Endodermal cell (in vitro differentiated cells): ENCODE data around the gene MAS1. TPM values are rescaled to one million over a fixed set of nuclear protein-coding genes. Genes with fewer than 3 reads are reported as not detected.

Source experiments
- DNase-seq: peaks from one replicate; pipeline ENCODE4 v3.0.0-alpha.2; 2017
- H3K27ac ChIP-seq: 2 replicates; pipeline ENCODE4 v1.5.1; 2013; ENCODE audit warnings: mild to moderate bottlenecking, low read depth, low read length, moderate library complexity
- H3K27me3 ChIP-seq: 2 replicates; pipeline ENCODE4 v1.6.1; 2013; ENCODE audit warnings: mild to moderate bottlenecking, low read length, moderate library complexity; ENCODE audit not compliant: insufficient read depth, control insufficient read depth, poor library complexity, severe bottlenecking
- H3K36me3 ChIP-seq: 2 replicates; pipeline ENCODE4 v1.7.0; 2013; ENCODE audit warnings: mild to moderate bottlenecking, low read length, moderate library complexity; ENCODE audit not compliant: control insufficient read depth, insufficient read depth
- H3K4me1 ChIP-seq: one replicate; pipeline ENCODE4 v1.7.0; 2013; ENCODE audit warnings: low read length; ENCODE audit not compliant: control insufficient read depth, insufficient read depth
- H3K4me3 ChIP-seq: 2 replicates; pipeline ENCODE4 v1.5.1; 2013; ENCODE audit warnings: mild to moderate bottlenecking, low read length, moderate library complexity
- H3K9ac ChIP-seq: 2 replicates; pipeline ENCODE4 v1.6.1; 2013; ENCODE audit warnings: mild to moderate bottlenecking, low read length, moderate library complexity; ENCODE audit not compliant: poor library complexity, severe bottlenecking; ENCODE audit errors: extremely low read depth
- H3K9me3 ChIP-seq: 2 replicates; pipeline ENCODE4 v1.6.1; 2013; ENCODE audit warnings: mild to moderate bottlenecking, low read length, moderate library complexity; ENCODE audit not compliant: control insufficient read depth
- H3K27ac Mint-ChIP-seq: 2 replicates; pipeline ENCODE4 v1.8.0; 2020; ENCODE audit warnings: mixed read lengths
- H3K27me3 Mint-ChIP-seq: 2 replicates; pipeline ENCODE4 v1.8.0; 2021; ENCODE audit warnings: mild to moderate bottlenecking, mixed read lengths; ENCODE audit not compliant: insufficient read depth
- H3K36me3 Mint-ChIP-seq: 2 replicates; pipeline ENCODE4 v1.8.0; 2020; ENCODE audit warnings: low read depth, mixed read lengths
- H3K4me1 Mint-ChIP-seq: 2 replicates; pipeline ENCODE4 v1.8.0; 2020; ENCODE audit warnings: mixed read lengths
- H3K4me3 Mint-ChIP-seq: 2 replicates; pipeline ENCODE4 v1.8.0; 2020; ENCODE audit warnings: mild to moderate bottlenecking, moderate library complexity, mixed read lengths
- H3K9me3 Mint-ChIP-seq: 2 replicates; pipeline ENCODE4 v1.8.0; 2020; ENCODE audit warnings: mild to moderate bottlenecking, mixed read lengths
- WGBS, 2 experiments: methylation state at CpG; one replicate each; pipeline versions ENCODE4 v1.1.5 to v1.1.7; 2013; ENCODE audit warnings: missing lambda C conversion rate in 2 of 2, mixed read lengths in 1 of 2; ENCODE audit not compliant: insufficient coverage in 1 of 2, insufficient read length in 1 of 2; 5-methylcytosine and 5-hydroxymethylcytosine counted together
- total RNA-seq, 2 donors: library from RNA; stranded (reverse); fragmentation: NEBNext Ultra II Directional in 1 of 2; extraction: Animal tissue kit (Norgen Biotek cat#: 25700) in 1 of 2; gene quantifications; 2 replicates in 1 of 2; 3 replicates in 1 of 2; pipeline ENCODE4 v1.2.1, GENCODE V29; 2021
- TF ChIP-seq, protein P1 (sequence below): fragments of 200-600 bp; sonication (generic); conservative IDR thresholded peaks from 2 replicates; pipeline ENCODE4 v1.5.0; 2021; ENCODE audit warnings: antibody characterized with exemption, mild to moderate bottlenecking

Gene MAS1
- total RNA-seq, 2 donors from 2014 or later: not detected

DNA sequence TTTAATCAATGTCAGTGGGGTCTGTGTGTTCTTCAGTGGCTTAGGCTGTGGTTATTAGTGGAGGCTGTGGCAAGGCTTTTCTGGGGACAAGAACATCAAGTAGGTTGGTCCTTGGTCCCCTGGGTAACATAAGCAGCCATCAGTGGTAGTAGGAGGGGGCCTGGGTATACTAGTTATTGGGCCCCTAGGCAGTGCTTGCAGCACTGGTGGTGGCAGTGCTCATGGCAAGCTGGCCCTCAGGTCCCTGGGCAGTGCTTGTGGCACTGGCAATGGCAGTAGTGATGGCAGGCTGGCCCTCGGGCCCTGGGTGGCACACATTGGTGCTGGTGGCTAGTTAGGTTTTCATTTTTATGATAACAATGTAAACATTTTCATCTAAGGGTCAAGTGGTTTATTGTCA lies 32.5 kb upstream of the MAS1 start:
- TF ChIP-seq, protein P1, sequence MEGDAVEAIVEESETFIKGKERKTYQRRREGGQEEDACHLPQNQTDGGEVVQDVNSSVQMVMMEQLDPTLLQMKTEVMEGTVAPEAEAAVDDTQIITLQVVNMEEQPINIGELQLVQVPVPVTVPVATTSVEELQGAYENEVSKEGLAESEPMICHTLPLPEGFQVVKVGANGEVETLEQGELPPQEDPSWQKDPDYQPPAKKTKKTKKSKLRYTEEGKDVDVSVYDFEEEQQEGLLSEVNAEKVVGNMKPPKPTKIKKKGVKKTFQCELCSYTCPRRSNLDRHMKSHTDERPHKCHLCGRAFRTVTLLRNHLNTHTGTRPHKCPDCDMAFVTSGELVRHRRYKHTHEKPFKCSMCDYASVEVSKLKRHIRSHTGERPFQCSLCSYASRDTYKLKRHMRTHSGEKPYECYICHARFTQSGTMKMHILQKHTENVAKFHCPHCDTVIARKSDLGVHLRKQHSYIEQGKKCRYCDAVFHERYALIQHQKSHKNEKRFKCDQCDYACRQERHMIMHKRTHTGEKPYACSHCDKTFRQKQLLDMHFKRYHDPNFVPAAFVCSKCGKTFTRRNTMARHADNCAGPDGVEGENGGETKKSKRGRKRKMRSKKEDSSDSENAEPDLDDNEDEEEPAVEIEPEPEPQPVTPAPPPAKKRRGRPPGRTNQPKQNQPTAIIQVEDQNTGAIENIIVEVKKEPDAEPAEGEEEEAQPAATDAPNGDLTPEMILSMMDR: no peak
- no peaks in the 10 kb centered on the region for H3K9me3 Mint-ChIP-seq
- Histone ChIP-seq H3K9ac (no peak overlapping the region), H3K27ac (no peak overlapping the region), H3K36me3 (no peaks in the 10 kb centered on the region), H3K4me3 (no peak overlapping the region), H3K9me3 (no peaks in the 10 kb centered on the region), H3K4me1 (no peaks in the 10 kb centered on the region), H3K27me3 (no peaks in the 10 kb centered on the region)
- no peak for DNase-seq
- no peaks in the 10 kb centered on the region for H3K36me3 Mint-ChIP-seq
- 90% methylated on average over 1 of the region's 1 CpG; no CpG with 5 or more reads in 1 of the 2 experiments for WGBS, 2 experiments
- no peak overlapping the region for H3K27ac Mint-ChIP-seq
- H3K4me1 Mint-ChIP-seq: no peaks in the 10 kb centered on the region
- H3K4me3 Mint-ChIP-seq: no peak overlapping the region
- no peaks in the 10 kb centered on the region for H3K27me3 Mint-ChIP-seq

DNA sequence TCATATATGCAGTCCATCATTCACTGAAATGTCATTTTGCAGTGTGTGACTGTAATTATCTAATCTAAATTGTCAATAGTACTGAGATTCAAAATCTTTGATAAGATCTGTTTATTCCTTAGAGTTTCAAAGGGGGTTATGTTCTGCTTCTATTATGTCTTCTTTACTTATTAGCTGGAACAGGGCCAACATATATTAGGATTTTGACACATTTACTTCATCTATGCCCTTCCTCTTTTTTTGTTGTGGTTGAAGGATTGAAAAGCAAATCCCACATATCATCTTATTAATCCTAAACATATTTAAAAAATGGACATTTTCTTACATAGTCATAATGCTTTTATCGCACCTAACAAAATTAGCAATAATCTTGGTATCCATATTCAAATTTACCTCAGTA lies 30.3 kb upstream of the MAS1 start:
- DNase-seq: no peak
- Histone ChIP-seq H3K27ac (no peak overlapping the region), H3K27me3 (no peaks in the 10 kb centered on the region), H3K4me3 (no peak overlapping the region), H3K36me3 (no peaks in the 10 kb centered on the region), H3K4me1 (no peaks in the 10 kb centered on the region), H3K9me3 (no peaks in the 10 kb centered on the region), H3K9ac (no peak overlapping the region)
- TF ChIP-seq, protein P1: no peak
- Mint-ChIP-seq H3K4me1 (no peaks in the 10 kb centered on the region), H3K9me3 (no peaks in the 10 kb centered on the region), H3K27me3 (no peaks in the 10 kb centered on the region), H3K4me3 (no peak overlapping the region), H3K36me3 (no peaks in the 10 kb centered on the region), H3K27ac (no peak overlapping the region)
- 95 to 100% methylated on average over 1 of the region's 1 CpG for WGBS, 2 experiments

- Mint-ChIP-seq H3K4me1 (no peaks in the 10 kb centered on the region), H3K9me3 (no peaks in the 10 kb centered on the region), H3K27me3 (no peaks in the 10 kb centered on the region), H3K36me3 (no peaks in the 10 kb centered on the region), H3K27ac (no peak overlapping the region), H3K4me3 (no peak overlapping the region)
- TF ChIP-seq, protein P1: no peak
- DNase-seq: no peak
- Histone ChIP-seq H3K36me3 (no peaks in the 10 kb centered on the region), H3K9me3 (no peaks in the 10 kb centered on the region), H3K4me1 (no peaks in the 10 kb centered on the region), H3K4me3 (no peak overlapping the region), H3K9ac (no peak overlapping the region), H3K27me3 (no peaks in the 10 kb centered on the region), H3K27ac (no peak overlapping the region)
- 85 to 90% methylated on average over 3 to 5 of the region's 5 CpGs for WGBS, 2 experiments
Measured at GRCh38 chr6:159862103-159862502, 28.7 kb upstream of the MAS1 start.
